Measurements from ENCODE around the gene RABGAP1L.

GRCh38 chr1:174872615-174873058 is 713.3 kb downstream of the RABGAP1L start:
- TF ChIP-seq CTCF (IDR thresholded peaks at IDR 0.05) (no peak), POLR2A (IDR thresholded peaks at IDR 0.05) (no peak)

Measured in Peyer's patch (tissue), 4 donors.